ENCODE measurements around the gene NDFIP1. TPM values are rescaled to one million over a fixed set of nuclear protein-coding genes. Genes with fewer than 3 reads are reported as not detected.

Gene NDFIP1
- total and polyA plus RNA-seq, 2 of the 4 experiments (the other 2 are of a cell fraction) = 7.7 to 15.4 TPM

GRCh38 chr5:142184988-142185387 lies 76.4 kb downstream of the NDFIP1 start:
- Histone ChIP-seq H3K14ac (replicated peaks; ENCODE audit: low read depth, low read length) (no peak overlapping the region), H2BK120ac (ENCODE audit: low read depth, low read length) (no peak overlapping the region), H3K23ac (ENCODE audit: low read depth, low read length) (no peak overlapping the region), H3K4me2 (ENCODE audit: low read depth, low read length) (no peak overlapping the region), H3K4me1 (ENCODE audit: control insufficient read depth, insufficient read depth, low read length) (no peaks in the 10 kb centered on the region), H2BK15ac (ENCODE audit: low read depth, low read length) (no peak overlapping the region), H3K4ac (ENCODE audit: low read depth, low read length) (no peak overlapping the region), H2BK20ac (ENCODE audit: low read depth, low read length) (no peak overlapping the region), H3K9ac (ENCODE audit: low read depth, low read length) (no peak overlapping the region), H2AK5ac (ENCODE audit: low read depth, low read length) (no peak overlapping the region), H3K36me3 (ENCODE audit: control insufficient read depth, insufficient read depth, low read length) (no peaks in the 10 kb centered on the region), H3K56ac (ENCODE audit: extremely low read depth, insufficient read depth, low read length) (no peak overlapping the region), H3K27me3 (ENCODE audit: control insufficient read depth, insufficient read depth, low read length) (no peaks in the 10 kb centered on the region; the same call in 1 of the 2 replicates), H3K18ac (ENCODE audit: low read depth, low read length) (no peak overlapping the region), H2BK5ac (ENCODE audit: low read depth, low read length, poor library complexity, severe bottlenecking) (no peak overlapping the region), H2AFZ (replicated peaks; ENCODE audit: low read length, poor library complexity) (no peak overlapping the region), H3K9me3 (ENCODE audit: control insufficient read depth, insufficient read depth, low read length) (no peaks in the 10 kb centered on the region), H4K91ac (ENCODE audit: insufficient read depth, low read depth, low read length) (no peak overlapping the region), H4K8ac (ENCODE audit: low read depth in 2 of 2, low read length in 2 of 2) (no peak overlapping the region), H3K79me1 (ENCODE audit: low read depth in 1 of 2, low read length in 2 of 2) (no peaks in the 10 kb centered on the region), H3K4me3 (ENCODE audit: insufficient read depth, low read depth, low read length) (no peak overlapping the region), H2AK9ac (replicated peaks; ENCODE audit: low read depth, low read length, poor library complexity) (no peak overlapping the region), H4K5ac (ENCODE audit: low read depth, low read length) (no peak overlapping the region), H4K20me1 (ENCODE audit: insufficient read depth, low read length) (no peaks in the 10 kb centered on the region), H3K27ac (ENCODE audit: insufficient read depth, low read length) (no peak overlapping the region), H3K9me1 (ENCODE audit: insufficient read depth, low read length) (no peaks in the 10 kb centered on the region)
- intact Hi-C loops (cut with micrococcal nuclease) = no loop called here
- no TSS peak for BruUV-seq (replicated peaks)
- no CpG with 5 or more reads among the region's 9 CpGs for WGBS, 2 experiments (ENCODE audit: extremely low coverage in 2 of 2, insufficient read length in 1 of 2)
- in situ Hi-C loops (cut with MboI; ENCODE audit: low sequenced_read_pairs) = no loop called here
- no peak for ATAC-seq (ENCODE audit: low read depth)
- ChIA-PET POLR2A (ENCODE audit: unreplicated experiment) (no interaction called here), CTCF (no interaction called here)
- TF ChIP-seq RAD21 (IDR thresholded peaks at IDR 0.05; ENCODE audit: low read length) (no peak), ELK1 (IDR thresholded peaks at IDR 0.05; ENCODE audit: borderline replicate concordance, low read depth, low read length) (no peak), RCOR1 (IDR thresholded peaks at IDR 0.05; ENCODE audit: insufficient replicate concordance, low read length) (no peak), CHD1 (IDR thresholded peaks at IDR 0.05; ENCODE audit: low read depth, low read length) (no peak), POLR2A (IDR thresholded peaks at IDR 0.05; ENCODE audit: low read depth, low read length) (no peak)
- no peak for DNase-seq
- dilution Hi-C loops (cut with HindIII; ENCODE audit: low sequenced_read_pairs, unreplicated experiment) = no loop called here
